ENCODE measurements around the gene DNAJC17.

Gene DNAJC17

GRCh38 chr15:40807028-40807887, at the start of gene DNAJC17, which contains the start of gene ZFYVE19:
Gene DNAJC17 (minus strand): TSS chr15:40807473. CDS start chr15:40807446, 27 bp downstream.
Gene ZFYVE19 (plus strand): TSS chr15:40807089. CDS start chr15:40807590, 501 bp downstream.
- peak; percentile 94 for DNase-seq (ENCODE audit: low read depth)

GRCh38 chr15:40856746-40857145, 49.5 kb upstream of the DNAJC17 start:
- DNase-seq (ENCODE audit: low read depth): no peak

- no peak for DNase-seq (ENCODE audit: low read depth)
Observed at GRCh38 chr15:40855706-40856234, 48.5 kb upstream of the DNAJC17 start.

GRCh38 chr15:40854161-40854560, 46.9 kb upstream of the DNAJC17 start:
- DNase-seq (ENCODE audit: low read depth): no peak

- DNase-seq (ENCODE audit: low read depth): no peak
Observed at GRCh38 chr15:40853241-40853890, 46.1 kb upstream of the DNAJC17 start.

- no peak for DNase-seq (ENCODE audit: low read depth)
Observed at GRCh38 chr15:40852529-40852928, 45.3 kb upstream of the DNAJC17 start.

GRCh38 chr15:40850576-40851112, 43.4 kb upstream of the DNAJC17 start:
- DNase-seq (ENCODE audit: low read depth): no peak

- DNase-seq (ENCODE audit: low read depth): no peak
Observed at GRCh38 chr15:40847223-40847961, 40.1 kb upstream of the DNAJC17 start.

- DNase-seq (ENCODE audit: low read depth): no peak
Observed at GRCh38 chr15:40846841-40847222, 39.6 kb upstream of the DNAJC17 start.

GRCh38 chr15:40845511-40846284, 38.4 kb upstream of the DNAJC17 start:
- no peak for DNase-seq (ENCODE audit: low read depth)

- no peak for DNase-seq (ENCODE audit: low read depth)
Observed at GRCh38 chr15:40845036-40845435, 37.8 kb upstream of the DNAJC17 start.

GRCh38 chr15:40844696-40845030, 37.4 kb upstream of the DNAJC17 start:
- DNase-seq (ENCODE audit: low read depth): no peak

GRCh38 chr15:40843885-40844695, 36.8 kb upstream of the DNAJC17 start, which contains the start of gene SPINT1:
Gene SPINT1 (plus strand): TSS chr15:40844048. CDS start chr15:40844555, 507 bp downstream.
- DNase-seq (ENCODE audit: low read depth): peak; percentile 39

GRCh38 chr15:40843261-40843884, 36.1 kb upstream of the DNAJC17 start:
- DNase-seq (ENCODE audit: low read depth): no peak

- no peak for DNase-seq (ENCODE audit: low read depth)
Observed at GRCh38 chr15:40841741-40842140, 34.5 kb upstream of the DNAJC17 start.

GRCh38 chr15:40838756-40839155, 31.5 kb upstream of the DNAJC17 start:
- no peak for DNase-seq (ENCODE audit: low read depth)

GRCh38 chr15:40836020-40836419, 28.7 kb upstream of the DNAJC17 start:
- DNase-seq (ENCODE audit: low read depth): no peak

- no peak for DNase-seq (ENCODE audit: low read depth)
Observed at GRCh38 chr15:40832903-40833302, 25.6 kb upstream of the DNAJC17 start.

GRCh38 chr15:40831861-40832260, 24.6 kb upstream of the DNAJC17 start:
- DNase-seq (ENCODE audit: low read depth): no peak

GRCh38 chr15:40830884-40831283, 23.6 kb upstream of the DNAJC17 start:
- DNase-seq (ENCODE audit: low read depth): no peak

Measured in stimulated activated CD8-positive, alpha-beta memory T cell treated with anti-CD3 and anti-CD28 coated beads, Interleukin-15, amount 100 ng/mL, for 24 hours (primary cell).